ENCODE results near the gene RAB34.

The RAB34 gene

DNA sequence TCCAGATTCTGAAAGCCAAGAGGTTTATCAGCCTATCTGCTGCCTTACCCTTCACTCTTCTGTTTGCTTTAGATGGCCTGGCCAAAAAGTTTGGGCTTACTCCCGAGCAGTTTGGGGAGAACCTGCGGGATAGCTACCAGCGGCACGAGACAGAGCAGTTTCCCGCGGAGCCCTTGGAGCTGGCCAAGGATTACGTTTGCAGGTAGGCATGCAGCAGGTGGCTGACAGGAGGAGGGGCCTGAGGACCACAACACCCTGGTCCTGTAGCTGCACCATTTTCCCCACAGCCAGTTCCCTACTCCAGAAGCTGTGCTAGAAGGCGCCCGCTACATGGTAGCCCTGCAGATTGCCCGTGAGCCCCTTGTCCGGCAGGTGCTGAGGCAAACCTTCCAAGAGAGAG, 35.0 kb downstream of the RAB34 start:
- DNase-seq (ENCODE audit: low read depth in 2 of 2): no peak

DNA sequence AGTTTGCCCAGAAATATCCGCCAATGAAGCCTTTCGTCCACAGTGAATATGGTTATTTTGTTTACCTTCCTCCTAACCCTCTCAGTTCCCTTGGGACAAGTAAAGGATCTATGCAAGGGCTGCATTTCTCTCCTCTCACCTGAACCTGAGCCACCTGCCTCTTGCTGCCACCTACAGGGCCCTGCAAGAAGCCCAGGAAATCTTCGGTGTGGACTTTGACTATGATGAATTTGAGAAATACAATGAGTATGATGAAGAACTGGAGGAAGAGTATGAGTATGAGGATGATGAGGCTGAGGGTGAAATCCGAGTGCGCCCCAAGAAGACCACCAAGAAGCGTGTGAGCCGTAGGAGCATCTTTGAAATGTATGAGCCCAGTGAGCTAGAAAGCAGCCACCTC, 41.7 kb downstream of the RAB34 start:
- DNase-seq (ENCODE audit: low read depth in 2 of 2): no peak

- no peak for DNase-seq (ENCODE audit: low read depth in 2 of 2)
Measured at GRCh38 chr17:28675490-28675889, 42.2 kb downstream of the RAB34 start.

DNA sequence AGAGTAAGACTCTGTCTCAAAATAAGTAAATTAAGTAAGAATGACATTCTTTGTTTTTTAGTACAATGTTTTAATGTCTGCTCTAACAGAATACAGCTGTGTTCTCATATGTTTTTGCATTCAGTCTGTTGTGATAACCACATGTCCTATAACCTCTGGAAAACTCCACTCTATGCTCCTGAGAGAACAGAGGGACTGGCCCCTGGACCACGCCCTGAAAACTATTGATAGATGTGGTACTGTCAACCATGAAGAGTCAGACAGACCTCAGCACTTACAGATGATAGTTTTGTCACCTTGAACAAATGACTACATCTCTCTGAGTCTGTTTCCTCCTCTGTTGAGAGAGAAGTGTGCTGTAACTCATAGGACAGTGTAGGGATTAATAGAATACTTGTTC, 47.8 kb downstream of the RAB34 start:
- DNase-seq (ENCODE audit: low read depth in 2 of 2): no peak

DNA sequence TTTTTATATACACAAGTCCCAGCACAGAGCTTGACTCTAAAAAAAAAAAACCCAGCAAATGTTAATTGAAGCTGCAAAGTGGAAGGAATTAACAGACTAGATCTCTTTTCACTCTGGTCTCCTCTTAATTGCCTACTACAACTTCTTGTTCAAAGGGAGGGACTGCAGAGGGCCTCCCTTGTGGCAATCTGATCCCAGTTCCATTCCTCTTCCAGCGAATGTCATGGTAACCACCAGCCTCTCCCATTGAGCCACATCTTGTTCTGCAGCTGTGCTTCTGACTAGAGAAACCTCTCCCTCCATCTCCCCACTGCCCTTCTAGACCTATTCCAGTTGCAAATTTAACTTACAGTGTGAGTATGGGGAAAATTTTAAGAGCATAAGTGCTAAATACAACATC, 49.8 kb downstream of the RAB34 start:
- no peak for DNase-seq (ENCODE audit: low read depth in 2 of 2)

DNA sequence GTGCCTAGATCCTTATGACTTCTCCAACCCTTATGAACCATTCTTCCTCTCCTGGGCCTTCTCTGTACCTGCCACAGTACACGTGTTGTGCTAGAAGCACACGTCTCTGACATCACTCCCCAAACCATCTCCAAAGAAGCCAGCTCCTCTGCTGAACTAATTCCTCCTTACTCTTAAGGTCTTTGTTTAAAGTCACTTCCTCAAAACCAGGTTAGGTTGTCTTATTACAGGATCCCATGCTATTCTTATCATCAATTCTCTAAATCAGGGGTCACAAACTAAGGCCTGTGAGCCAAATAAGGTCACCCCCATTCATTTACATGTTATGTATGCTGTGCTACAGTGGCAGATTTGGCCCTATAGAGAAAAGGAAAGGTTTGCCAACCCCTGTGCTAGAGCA, 51.7 kb downstream of the RAB34 start:
- no peak for DNase-seq (ENCODE audit: low read depth in 2 of 2)

Data from stimulated activated CD8-positive, alpha-beta memory T cell treated with anti-CD3 and anti-CD28 coated beads, Interleukin-2, amount 100 ng/mL, for 1 hour (primary cell).